PC-3 (cell line): Measurements from ENCODE around the gene FGFRL1. TPM values are rescaled to one million over a fixed set of nuclear protein-coding genes. Genes with fewer than 3 reads are reported as not detected.

Experiments used
- ATAC-seq: fragments of 200-7000 bp; cut with Tn5 transposase; 2 replicates; pipeline ENCODE4 v1.9.1; 2020; ENCODE audit warnings: mild to moderate bottlenecking, moderate library complexity
- BruUV-seq: library from RNA; stranded (reverse); fragments of 400-500 nt; replicated peaks from 2 replicates; lab custom pipeline; 2021; lab: Mats Ljungman, UMichigan
- CTCF ChIA-PET: fragments of 300-600 bp; sonication (Branson Sonifier 250); formaldehyde crosslinking; loops from one replicate; lab custom pipeline; 2022; ENCODE audit warnings: antibody characterized with exemption; lab: Charles Lee
- POLR2A ChIA-PET: fragments of 300-600 bp; sonication (Branson Sonifier 250); formaldehyde crosslinking; loops from one replicate; lab custom pipeline; 2022; ENCODE audit warnings: antibody characterized with exemption; ENCODE audit not compliant: unreplicated experiment; lab: Charles Lee
- DNase-seq: peaks from one replicate; pipeline ENCODE4 v3.0.0-alpha.2; 2015
- H2AFZ ChIP-seq: fragments of 300-600 bp; sonication (generic); 2 replicates; pipeline ENCODE4 v1.6.0; 2016; ENCODE audit warnings: antibody characterized with exemption, low read length
- H3F3A ChIP-seq: fragments of 300-600 bp; sonication (generic); one replicate; pipeline ENCODE4 v1.6.0; 2017; ENCODE audit warnings: antibody characterized with exemption, low read length, control low read depth, mild to moderate bottlenecking; ENCODE audit not compliant: unreplicated experiment
- H3K27ac ChIP-seq: fragments of 300-600 bp; sonication (generic); 2 replicates; pipeline ENCODE4 v1.5.1; 2016; ENCODE audit warnings: mild to moderate bottlenecking, low read length
- H3K27me3 ChIP-seq: fragments of 300-600 bp; sonication (generic); 2 replicates; pipeline ENCODE4 v1.6.1; 2016; ENCODE audit warnings: low read length, mixed read lengths
- H3K36me3 ChIP-seq: fragments of 300-600 bp; sonication (generic); 2 replicates; pipeline ENCODE4 v1.6.1; 2016; ENCODE audit warnings: low read depth, mixed run types, low read length, mixed read lengths
- H3K4me1 ChIP-seq: fragments of 300-600 bp; sonication (generic); 2 replicates; pipeline ENCODE4 v1.5.1; 2016; ENCODE audit warnings: low read length; ENCODE audit not compliant: insufficient read depth
- H3K4me2 ChIP-seq: fragments of 300-600 bp; sonication (generic); 2 replicates; pipeline ENCODE4 v1.6.0; 2016; ENCODE audit warnings: low read length
- H3K4me3 ChIP-seq: fragments of 300-600 bp; sonication (generic); 2 replicates; pipeline ENCODE4 v1.5.1; 2016; ENCODE audit warnings: mild to moderate bottlenecking, low read length, mixed read lengths
- H3K79me2 ChIP-seq: fragments of 300-600 bp; sonication (generic); 2 replicates; pipeline ENCODE4 v1.6.1; 2017; ENCODE audit warnings: low read length, mixed read lengths
- H3K9ac ChIP-seq: fragments of 300-600 bp; sonication (generic); 2 replicates; pipeline ENCODE4 v1.6.0; 2016; ENCODE audit warnings: mild to moderate bottlenecking, low read length
- H3K9me2 ChIP-seq: fragments of 300-600 bp; sonication (generic); replicated peaks from 2 replicates; pipeline ENCODE4 v1.6.1; 2016; ENCODE audit warnings: mixed run types, low read length, mixed read lengths
- H3K9me3 ChIP-seq: fragments of 300-600 bp; sonication (generic); 2 replicates; pipeline ENCODE4 v1.6.1; 2016; ENCODE audit warnings: low read length, mixed read lengths
- H4K20me1 ChIP-seq: fragments of 300-600 bp; sonication (generic); 2 replicates; pipeline ENCODE4 v1.6.1; 2016; ENCODE audit warnings: low read length, mixed read lengths
- EZH2 ChIP-seq: fragments of 300-600 bp; sonication (generic); IDR thresholded peaks from one replicate; pipeline ENCODE4 v1.6.1; 2017; ENCODE audit warnings: antibody characterized with exemption, mild to moderate bottlenecking, low read length; ENCODE audit not compliant: unreplicated experiment
- EZH2phosphoT487 ChIP-seq: fragments of 300-600 bp; sonication (generic); IDR thresholded peaks from 2 replicates; pipeline ENCODE4 v1.6.1; 2018; ENCODE audit warnings: mild to moderate bottlenecking, antibody characterized with exemption, low read length, borderline replicate concordance
- intact Hi-C: fragments of 100-400 bp; cut with micrococcal nuclease; formaldehyde crosslinking; loops from 2 replicates; pipeline ENCODE4 v1.9.0; 2023
- total RNA-seq: library from RNA; depleted of rRNA; stranded (reverse); fragments of >200 nt; gene quantifications from 2 replicates; pipeline ENCODE4 v1.2.3, GENCODE V29; 2014
- TF ChIP-seq, protein P1 (sequence below): fragments of 300-600 bp; sonication (generic); conservative IDR thresholded peaks from 2 replicates; pipeline ENCODE4 v1.5.1; 2017; ENCODE audit warnings: antibody characterized with exemption, low read depth, mild to moderate bottlenecking, low read length

Gene FGFRL1
- total RNA-seq, 1 experiment from 2014 or later: 31.2 TPM

DNA sequence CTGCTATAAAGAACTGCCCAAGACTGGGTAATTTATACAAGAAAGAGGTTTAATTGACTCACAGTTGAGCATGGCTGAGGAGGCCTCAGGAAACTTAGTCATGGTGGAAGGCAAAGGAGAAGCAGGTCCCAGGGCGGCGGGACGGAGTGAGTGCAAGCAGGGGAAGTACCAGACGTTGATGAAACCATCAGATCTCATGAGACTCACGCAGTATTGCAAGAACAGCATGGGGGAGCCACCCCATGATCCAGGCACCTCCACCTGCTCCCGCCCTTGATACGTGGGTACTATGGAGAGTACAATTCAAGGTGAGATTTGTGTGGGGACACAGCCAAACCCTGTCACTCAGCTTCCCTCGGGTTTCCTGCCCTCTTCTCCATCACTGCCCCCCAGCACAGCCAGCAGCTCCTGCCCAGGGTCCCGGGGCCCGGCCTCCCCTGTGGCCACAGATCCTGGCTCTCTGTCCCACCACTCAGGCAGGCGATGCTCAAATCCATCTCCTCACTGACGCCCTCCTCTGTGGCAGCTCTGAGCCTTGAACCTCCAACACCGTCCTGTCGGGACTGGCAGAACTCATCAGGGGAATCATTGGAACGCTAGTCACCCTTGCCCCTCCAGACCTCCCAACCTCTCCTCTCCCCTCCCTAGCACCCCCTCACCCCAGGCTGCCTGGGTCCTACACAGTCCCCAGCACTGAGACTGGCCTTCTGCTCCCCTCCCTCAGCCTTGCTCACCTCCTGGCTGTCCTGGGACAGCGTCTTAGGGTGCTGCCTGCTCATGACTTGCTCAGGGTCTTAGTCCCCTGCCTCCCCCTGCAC lies 37.6 kb downstream of the FGFRL1 start:
- POLR2A ChIA-PET: no interaction called here

DNA sequence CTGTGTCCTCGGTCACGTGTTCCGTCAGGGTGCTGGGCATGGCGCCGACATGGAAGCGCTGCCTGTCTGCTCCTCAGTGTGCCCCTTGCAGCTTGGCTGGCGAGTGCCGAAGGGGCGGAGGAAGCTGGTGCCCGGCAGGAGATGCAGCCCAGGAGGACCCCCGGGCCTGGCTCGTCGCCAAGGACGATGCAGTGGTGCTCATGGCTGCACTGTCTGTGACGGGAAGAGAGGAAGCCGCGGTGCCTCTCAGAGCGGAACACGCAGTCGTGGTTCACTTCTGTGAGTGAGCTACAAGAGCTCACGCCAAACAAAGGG lies 38.1 kb downstream of the FGFRL1 start:
- POLR2A ChIA-PET: no interaction called here
- Histone ChIP-seq H3K4me2 (no peak overlapping the region), H3K4me1 (peaks cover 17% of the 10 kb centered on the region), H2AFZ (no peak overlapping the region), H3K9ac (no peak overlapping the region), H3K79me2 (no peaks in the 10 kb centered on the region), H3F3A (no peaks in the 10 kb centered on the region), H3K4me3 (no peak overlapping the region), H3K27ac (no peak overlapping the region), H3K27me3 (peaks cover 19% of the 10 kb centered on the region), H4K20me1 (no peaks in the 10 kb centered on the region), H3K36me3 (no peaks in the 10 kb centered on the region), H3K9me3 (no peaks in the 10 kb centered on the region), H3K9me2 (no peaks in the 10 kb centered on the region)
- DNase-seq (no peak), ATAC-seq (no peak)
- BruUV-seq: no TSS peak
- CTCF ChIA-PET: no interaction called here
- intact Hi-C loops: no loop called here
- TF ChIP-seq EZH2 (no peak), EZH2phosphoT487 (no peak)
- TF ChIP-seq, protein P1, sequence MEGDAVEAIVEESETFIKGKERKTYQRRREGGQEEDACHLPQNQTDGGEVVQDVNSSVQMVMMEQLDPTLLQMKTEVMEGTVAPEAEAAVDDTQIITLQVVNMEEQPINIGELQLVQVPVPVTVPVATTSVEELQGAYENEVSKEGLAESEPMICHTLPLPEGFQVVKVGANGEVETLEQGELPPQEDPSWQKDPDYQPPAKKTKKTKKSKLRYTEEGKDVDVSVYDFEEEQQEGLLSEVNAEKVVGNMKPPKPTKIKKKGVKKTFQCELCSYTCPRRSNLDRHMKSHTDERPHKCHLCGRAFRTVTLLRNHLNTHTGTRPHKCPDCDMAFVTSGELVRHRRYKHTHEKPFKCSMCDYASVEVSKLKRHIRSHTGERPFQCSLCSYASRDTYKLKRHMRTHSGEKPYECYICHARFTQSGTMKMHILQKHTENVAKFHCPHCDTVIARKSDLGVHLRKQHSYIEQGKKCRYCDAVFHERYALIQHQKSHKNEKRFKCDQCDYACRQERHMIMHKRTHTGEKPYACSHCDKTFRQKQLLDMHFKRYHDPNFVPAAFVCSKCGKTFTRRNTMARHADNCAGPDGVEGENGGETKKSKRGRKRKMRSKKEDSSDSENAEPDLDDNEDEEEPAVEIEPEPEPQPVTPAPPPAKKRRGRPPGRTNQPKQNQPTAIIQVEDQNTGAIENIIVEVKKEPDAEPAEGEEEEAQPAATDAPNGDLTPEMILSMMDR: no peak

More for the DNA sequence above, 37.6 kb downstream of the FGFRL1 start:
- no peak overlapping the region for H3K9ac ChIP-seq
- H3K27ac ChIP-seq: no peak overlapping the region
- DNase-seq (no peak), ATAC-seq (no peak)
- H3K36me3 ChIP-seq: no peaks in the 10 kb centered on the region
- peaks cover 19% of the 10 kb centered on the region for H3K27me3 ChIP-seq
- no peak overlapping the region for H3K4me3 ChIP-seq
- H3F3A ChIP-seq: no peaks in the 10 kb centered on the region
- no TSS peak for BruUV-seq
- no peaks in the 10 kb centered on the region for H3K9me3 ChIP-seq
- H2AFZ ChIP-seq: no peak overlapping the region
- H4K20me1 ChIP-seq: no peaks in the 10 kb centered on the region
- no peaks in the 10 kb centered on the region for H3K79me2 ChIP-seq
- H3K4me2 ChIP-seq: no peak overlapping the region
- H3K4me1 ChIP-seq: peaks cover 23% of the 10 kb centered on the region
- H3K9me2 ChIP-seq: no peaks in the 10 kb centered on the region
- TF ChIP-seq EZH2phosphoT487: no peak
- no peak for TF ChIP-seq EZH2
- CTCF ChIA-PET: no interaction called here
- intact Hi-C loops: no loop called here

GRCh38 chr4:1050486-1051213 lies 39.2 kb downstream of the FGFRL1 start:
- Histone ChIP-seq H3K9me2 (no peaks in the 10 kb centered on the region), H4K20me1 (no peaks in the 10 kb centered on the region), H3K9ac (no peak overlapping the region), H3K4me1 (peaks cover 17% of the 10 kb centered on the region), H2AFZ (no peak overlapping the region), H3K4me3 (no peak overlapping the region), H3K4me2 (no peak overlapping the region), H3K27me3 (peaks cover 23% of the 10 kb centered on the region), H3K27ac (no peak overlapping the region), H3K79me2 (no peaks in the 10 kb centered on the region), H3K9me3 (no peaks in the 10 kb centered on the region), H3K36me3 (no peaks in the 10 kb centered on the region), H3F3A (no peaks in the 10 kb centered on the region)
- no peak for DNase-seq
- ATAC-seq: no peak
- CTCF ChIA-PET: no interaction called here
- intact Hi-C loops: no loop called here
- TF ChIP-seq, protein P1: peak; percentile 17; the same call in 1 of the 2 replicates
- TF ChIP-seq EZH2 (no peak), EZH2phosphoT487 (no peak)
- POLR2A ChIA-PET: no interaction called here
- BruUV-seq: no TSS peak
